HuH-7 (cell line): ENCODE results near the gene RNU1-1.
"Not testable (repeated sequence)": the region's sequence is repeated elsewhere in the genome, so short reads cannot be mapped to it uniquely, and the experiment has no call there.

Experiments used
- DNase-seq: peaks from one replicate; pipeline ENCODE4 v3.0.0; 2011; ENCODE audit warnings: low spot score

Gene RNU1-1

DNA sequence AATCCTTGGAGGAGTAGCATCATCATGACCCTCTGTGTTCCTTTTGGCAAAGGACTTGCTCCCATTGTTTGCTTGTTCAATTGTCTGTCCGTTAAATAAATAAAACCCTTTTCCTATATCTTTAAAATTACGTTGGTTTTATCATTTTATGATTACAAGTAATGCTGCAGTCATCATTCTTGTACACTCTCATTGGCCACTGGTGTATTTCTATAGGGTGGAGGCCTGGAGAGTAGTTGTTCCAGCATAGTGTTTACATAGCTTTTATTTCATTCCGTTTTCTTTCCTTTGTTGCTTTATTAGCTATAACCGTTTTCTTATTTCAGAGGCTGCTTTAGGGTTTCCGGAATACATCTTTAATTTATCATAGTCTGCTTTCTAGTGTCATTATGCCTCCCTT, 7.6 kb upstream of the RNU1-1 start:
- not testable (repeated sequence) for DNase-seq

DNA sequence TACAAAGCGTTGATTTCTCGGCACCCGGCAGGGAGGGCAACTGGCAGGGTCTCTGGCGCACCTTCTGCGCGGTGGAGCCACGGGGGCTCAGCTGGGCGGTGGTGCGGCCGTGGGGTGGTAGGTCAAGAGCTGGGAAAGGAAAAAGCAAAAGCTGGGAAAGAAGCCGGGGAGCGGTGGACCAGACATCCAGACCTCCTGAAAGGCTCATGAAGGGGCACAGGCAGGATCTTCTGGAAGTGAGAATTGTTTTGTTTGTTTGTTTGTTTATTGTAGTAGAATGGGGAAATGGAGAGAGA, 7.2 kb upstream of the RNU1-1 start:
- no peak for DNase-seq

DNA sequence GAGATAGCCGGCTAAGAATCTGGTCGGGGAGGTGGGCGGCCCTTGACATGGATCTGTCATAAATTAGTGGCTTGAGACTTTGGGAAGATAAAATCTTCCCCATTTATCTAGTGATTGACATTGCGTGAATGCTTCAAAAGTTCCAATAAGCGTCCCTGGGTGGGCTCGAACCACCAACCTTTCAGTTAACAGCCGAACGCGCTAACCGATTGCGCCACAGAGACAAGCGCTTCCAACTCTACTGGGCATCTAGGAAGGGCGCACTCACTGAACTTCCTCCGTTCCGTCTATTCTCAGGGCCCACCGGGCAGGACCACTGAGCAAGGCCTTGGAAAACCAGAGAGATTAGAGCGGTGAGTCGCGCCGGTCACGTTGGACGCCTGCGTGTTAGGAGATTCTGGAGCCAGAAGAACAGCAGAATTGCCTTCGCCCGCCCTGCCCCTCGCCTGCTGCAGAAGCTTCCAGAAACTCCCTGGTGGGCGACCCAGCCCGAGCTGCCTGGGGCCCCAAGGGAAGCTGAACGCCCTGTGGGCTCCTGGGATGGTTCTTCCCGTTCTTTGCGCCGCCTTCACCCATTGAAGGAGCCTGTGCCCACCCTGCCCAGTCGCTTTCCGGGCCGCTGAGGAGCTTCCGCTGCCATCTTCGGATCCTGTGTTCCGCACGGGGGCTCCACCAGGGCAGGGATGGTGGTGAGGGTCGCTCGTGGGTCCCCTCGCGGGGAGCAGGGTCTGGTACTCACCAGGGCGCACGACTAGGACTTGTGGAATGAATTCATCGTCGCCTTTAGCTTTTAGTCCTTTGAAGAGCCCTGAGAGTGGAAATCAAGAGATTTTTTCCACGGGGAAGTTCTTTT, 6.6 kb upstream of the RNU1-1 start:
- not testable (repeated sequence) for DNase-seq

DNA sequence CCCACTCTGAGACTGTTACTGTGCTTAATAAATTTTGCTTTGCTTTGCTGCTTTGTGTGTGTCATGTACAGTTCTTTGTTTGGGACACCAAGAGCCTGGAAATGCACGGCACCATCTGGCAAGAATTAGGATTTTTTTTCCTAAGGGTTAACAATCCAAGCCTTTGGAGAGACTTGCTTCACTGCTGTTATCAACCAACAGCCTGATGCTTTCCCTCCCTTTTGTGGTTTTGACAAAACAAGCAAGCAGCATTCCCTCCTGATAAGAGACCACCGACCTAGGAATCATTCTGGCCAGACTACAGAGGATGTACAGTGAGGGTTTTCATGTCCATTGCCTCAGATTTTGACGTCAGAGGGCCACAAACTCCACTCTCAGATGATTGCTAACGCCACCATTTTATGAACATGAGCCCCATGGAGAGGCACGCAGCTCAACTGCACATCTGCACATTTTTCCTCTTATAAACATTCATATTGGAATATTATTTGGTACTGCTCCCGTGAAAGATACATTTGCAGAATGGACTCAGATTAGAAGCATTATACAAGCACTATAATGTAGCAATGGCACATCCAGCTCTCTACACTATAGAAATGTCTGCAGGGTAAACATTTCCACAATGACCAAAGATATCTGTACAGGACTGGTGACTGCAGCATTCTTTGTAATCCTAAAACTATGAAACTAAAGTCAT, 5.3 kb upstream of the RNU1-1 start:
- DNase-seq, result not testable (repeated sequence)

DNA sequence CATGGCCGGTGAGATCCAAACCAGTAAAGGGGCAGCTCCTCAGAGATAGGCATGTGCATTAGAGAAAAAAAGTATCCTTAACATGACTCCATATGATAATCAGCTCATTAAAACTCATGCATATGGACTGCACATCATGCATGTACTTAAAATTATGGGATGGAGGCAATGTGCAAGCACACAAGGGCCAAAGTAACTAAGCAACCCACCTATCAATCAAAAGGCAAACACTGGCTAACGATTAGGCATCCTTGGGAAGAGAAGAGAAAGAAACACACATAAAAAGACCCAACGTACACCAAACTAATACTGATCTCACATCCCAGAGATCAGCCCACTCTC, 4.8 kb upstream of the RNU1-1 start:
- DNase-seq, result not testable (repeated sequence)

DNA sequence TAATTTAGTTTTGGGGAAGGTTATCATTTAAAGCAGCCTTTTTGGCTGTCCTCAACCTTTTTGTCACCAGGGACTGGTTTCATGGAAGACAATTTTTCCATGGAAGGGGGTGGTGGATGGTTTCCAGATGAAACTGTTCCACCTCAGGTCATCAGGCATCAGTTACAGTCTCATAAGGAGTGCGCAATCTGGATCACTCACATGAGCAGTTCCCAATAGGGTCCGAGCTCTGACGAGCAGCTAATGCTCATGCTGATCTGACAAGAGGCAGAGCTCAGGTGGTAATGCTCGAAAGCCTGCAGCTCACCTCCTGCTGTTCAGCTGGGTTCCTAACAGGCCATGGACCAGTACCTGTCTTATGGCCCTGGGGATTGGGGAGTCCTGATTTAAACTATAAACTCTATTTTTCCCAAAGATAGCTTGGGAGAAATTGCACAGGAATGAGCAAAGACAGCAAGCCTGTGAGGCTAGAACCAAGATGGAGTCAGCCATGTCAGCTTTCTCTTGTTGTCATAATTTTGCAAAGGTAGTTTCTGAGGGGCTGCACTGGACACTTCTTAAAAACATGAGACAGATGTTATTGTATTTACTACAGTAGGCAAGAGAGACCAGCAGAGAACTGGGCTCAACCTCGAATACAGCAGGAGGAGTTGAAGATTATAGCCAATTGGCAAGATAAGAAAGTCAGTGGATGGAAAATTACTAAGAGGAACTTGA, 2.8 kb upstream of the RNU1-1 start:
- DNase-seq, result not testable (repeated sequence)

DNA sequence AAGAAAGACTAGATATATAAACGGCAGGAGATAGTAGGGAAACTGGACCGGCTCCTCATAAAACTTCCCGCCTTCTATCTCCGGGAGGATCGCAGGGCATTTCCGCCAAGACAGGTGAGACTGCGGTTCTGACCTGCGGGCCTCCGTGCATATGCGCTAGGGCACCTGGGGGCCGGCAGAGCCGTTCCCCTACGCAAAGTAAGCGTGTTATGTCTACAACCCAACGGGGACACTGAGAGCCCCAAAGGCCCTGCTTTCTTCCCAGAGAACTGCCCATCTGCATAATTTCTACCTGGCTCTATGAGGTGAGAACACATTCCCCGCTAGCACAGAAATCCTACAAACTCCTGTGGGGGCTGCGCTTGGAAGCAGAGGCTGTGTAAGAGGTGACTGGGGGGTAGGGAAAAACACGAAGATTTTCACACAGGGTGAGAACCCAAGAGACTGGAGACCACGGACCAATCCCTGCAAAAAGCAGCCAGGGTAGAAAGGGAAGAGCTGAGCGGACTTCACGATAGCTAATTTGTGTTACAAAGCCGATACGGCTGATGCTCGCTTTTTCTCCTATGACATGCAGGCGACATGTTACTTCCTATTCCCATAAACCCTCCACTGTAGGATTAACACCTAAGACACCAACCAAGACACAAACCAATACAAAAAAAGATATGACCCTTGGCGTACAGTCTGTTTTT, 526 bp downstream of the RNU1-1 start:
- not testable (repeated sequence) for DNase-seq

DNA sequence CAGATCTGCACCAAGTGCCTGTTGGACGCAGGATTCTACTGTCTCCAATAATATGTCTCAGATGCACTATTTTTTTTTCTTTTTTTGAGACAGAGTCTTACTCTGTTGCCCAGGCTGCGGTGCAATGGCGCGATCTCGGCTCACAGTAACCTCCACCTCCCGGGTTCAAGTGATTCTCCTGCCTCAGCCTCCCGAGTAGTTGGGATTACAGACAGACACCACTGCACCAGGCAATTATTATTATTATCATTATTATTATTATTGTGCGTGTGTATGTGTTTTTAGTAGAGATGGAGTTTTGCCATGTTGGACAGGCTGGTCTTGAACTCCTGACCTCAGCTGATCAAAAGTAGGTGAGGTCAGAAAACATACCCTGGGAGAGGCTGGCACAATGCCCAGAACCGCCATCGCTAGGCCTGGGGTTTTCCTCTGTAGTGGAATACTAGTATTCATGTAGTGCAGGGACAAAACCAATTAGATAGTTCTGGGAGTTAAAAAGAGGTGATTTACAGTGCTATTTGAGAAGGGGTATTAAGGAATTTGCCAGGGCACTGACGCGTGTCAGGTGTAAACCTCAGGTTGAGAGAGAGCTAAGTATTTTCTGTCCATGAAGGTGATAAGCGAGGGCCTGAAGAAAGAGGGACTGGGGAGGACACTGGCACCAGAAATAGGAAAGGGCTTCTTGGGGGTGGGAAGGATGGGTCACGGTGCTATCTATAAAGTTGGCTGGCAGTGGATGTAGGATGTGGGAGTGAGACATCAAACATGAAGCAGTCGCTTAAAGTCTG, 1.3 kb downstream of the RNU1-1 start:
- not testable (repeated sequence) for DNase-seq

DNA sequence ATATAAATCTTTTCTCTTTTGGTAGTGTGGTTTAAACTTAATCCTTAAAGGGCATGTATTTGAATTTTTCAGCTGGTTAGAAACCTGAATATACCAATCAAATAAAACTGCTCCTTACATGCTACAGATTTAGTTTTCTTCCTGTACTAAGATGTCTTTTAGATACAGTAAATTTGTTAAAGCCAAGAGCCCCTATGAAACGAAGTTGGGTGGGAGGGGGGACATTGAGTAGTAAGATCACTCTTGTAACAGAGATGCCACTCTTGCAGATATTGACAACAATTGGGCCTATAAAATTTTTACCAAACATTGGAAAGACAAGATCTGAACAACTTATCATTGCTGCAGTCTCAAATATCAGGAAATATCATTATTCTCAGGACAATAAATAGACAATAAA, 2.2 kb downstream of the RNU1-1 start:
- not testable (repeated sequence) for DNase-seq

DNA sequence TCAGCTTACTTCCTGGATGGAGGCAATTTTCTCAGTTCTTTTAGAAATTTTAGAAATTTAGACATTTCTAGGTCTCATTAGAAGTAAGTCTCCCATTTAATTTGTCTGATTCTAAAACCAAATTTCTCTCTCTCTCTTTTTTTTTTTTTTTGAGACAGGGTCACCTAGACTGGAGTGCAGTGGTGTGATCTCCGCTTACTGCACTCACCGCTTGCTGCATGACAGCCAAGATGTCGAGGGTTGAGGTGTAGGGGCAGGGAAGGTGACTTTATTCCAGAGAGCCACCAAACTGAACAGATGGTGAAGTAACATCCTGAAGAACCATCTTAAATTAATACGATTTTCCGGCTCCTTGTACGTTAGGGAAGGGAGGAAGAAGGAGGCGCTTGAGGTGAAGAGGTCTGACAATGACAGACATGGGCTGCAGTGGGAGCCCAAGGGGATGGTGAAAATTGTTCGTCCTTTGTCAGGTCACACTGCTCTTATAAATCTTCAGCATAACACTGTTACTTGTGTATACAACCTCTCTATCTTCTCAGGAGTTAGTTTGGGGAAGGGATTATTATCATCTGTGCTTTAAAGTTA, 5.1 kb downstream of the RNU1-1 start:
- DNase-seq, result not testable (repeated sequence)

DNA sequence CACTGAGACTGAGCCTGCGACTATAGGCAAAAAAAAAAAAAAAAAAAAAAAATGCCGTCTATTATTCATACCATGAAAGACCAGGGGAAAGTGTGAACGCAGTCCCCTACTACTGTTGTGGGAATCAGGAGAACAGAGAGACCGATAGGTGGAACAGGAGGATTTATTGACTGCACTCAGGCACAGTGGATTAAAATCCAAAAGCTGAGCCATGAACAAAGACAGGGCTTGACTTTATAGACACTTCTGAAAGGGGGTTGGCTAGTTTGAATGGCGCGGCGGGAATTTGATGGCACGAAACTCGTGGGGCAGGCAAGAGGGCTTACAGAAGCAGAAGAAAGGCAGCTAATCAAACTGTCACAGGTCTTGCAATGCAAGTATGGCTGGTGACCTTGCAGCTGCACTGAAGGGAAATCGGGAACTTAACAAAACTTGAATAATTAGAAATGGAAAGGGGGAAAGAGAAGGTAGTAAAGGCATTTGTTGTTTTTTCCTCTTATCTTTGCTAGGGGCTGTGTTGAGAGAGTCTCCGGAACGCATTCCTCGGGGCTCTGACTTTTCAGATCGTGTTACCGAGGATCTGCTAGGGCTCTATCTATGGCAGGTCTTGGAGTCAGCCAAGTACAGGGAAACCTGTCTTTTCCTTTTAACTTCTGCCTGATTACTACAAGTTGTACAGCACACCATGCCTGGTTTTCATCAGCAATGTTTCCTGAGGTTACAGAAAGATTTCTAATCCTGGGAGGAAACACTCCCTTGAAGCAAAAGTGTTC, 7.5 kb downstream of the RNU1-1 start:
- DNase-seq, result not testable (repeated sequence)

DNA sequence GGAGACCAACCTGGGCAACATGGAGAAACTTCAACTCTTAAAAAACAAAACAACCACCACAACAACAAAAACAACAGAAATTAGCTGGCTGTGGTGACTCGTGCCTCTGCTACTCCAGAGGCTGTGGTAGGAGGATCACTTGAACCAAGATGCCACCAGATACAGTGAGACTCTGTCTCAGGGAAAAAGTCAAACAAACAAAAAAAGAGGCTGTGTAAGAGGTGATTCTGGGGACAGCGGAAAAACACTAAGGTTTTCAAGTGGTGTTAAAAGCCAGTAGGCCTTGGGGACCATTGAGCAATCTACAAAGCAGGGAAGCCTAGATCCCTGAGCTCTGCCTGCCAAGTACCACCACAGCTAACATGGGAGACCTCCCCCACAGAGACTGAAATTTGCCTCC, 8.2 kb downstream of the RNU1-1 start:
- DNase-seq, result not testable (repeated sequence)

DNA sequence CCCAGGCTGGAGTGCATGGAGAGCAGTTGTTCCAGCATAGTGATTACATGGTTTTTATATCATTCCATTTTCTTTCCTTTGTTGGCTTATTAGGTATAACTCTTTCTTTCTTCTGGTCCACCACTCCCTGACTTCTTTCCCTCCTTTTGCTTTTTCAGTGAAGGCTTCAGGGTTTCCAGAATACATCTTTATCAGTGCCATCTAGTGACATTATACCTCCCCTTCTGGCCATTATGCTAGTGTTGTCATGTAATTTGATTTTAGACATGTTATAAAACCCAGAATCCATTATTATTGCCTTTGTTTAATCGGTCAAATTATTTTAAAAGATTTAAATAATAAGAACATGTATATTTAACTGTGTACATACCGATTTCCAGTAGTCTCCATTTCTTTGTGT, 10.6 kb downstream of the RNU1-1 start:
- DNase-seq, result no peak

DNA sequence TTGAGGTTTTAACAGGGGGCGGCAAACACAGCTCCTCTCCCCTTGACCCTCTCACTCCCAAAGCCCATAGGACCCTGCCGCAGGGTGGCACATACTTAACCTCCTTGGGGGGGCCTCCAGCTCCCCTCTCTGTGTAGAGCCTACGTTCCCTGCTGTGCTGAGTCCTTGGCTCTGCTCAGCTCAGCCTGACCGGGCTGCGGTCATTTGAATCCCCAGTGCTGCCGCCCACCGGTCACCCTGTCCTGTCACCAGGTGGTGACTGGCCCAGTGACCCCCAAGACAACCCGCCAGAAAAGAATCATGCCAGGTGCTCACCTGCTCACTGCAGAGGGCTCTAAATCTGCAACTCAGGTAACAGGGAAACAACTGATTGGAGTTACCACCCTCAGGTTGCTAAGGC, 12.6 kb downstream of the RNU1-1 start:
- DNase-seq, result not testable (repeated sequence)

DNA sequence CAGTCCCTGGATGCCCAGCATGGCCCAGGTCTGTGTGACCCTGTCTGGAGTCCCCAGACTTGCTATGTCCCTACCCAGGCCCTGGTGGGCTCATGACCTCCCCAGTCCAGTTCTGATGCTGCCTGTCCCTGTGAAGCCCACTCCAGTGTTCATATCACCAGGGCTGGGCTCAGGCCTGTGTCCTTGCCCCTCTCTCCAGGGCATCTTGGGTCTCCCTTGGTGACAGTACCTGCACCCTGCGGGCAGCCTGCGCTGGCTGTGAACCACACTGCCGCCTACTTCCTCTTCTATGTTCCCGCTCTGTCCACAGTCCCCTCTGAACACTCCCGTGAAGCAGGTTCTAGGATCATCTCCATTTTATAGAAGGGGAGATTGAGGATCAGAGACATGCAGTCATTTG, 13.1 kb downstream of the RNU1-1 start:
- DNase-seq, result not testable (repeated sequence)

DNA sequence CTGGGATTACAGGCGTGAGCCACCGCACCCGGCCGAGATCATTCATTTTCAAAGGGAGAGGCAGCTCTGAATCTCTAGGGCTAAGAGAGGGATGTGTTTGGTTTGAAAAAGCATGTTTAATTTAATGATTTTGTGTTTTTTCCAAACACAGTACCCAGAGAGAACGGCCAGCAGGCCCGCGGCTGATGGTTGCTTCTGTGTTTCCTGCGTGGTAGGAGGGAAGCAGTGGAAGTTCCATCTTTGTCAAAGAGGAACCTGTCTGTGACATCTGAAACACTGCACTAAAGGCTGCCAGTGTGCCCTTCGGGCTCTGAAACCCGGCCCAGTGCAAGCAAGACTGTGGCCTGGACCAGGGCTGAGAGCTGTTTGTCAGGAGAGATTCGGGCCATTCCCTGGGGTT, 13.6 kb downstream of the RNU1-1 start:
- not testable (repeated sequence) for DNase-seq

DNA sequence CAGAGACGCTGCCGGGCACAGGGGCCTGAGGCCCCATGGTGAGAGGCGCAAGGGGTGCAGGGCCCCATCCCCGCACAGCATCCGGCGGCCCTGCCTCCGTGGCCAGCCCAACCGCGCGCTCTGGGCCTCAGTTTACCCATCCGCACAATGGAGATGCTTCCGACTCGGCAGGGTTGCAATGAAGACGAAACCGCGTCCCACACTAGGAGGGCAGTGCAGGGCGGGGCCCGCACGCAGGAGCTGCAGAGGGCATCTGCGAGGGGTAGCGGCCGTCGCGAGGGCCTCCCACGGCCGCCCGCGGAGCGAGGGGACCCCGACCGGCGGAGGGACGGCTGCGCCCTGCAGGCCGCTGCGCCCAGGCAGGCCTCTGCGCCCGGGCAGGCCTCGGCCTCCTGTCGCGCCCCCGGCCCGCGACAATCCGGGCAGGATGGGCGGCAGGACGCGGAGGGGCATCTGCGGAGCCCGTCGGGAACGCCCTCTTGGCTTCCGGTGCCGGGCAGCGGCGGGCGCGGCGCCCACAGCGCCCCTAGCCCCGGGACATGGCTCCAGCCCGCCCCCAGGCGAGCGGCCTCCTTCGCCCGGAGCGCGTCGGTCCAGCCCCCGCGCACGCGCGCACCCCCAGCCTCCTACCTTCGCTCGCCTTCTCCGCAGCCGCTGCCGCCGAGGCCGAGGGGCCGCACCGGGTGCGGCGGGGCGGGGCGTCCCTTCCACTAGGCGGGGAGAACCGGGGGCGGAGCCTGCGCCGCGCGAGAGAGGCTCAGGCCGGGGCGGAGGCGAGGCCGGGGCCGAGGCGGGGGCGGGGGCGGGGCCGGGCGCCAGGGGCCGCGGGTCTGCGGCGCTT, 15.3 kb downstream of the RNU1-1 start:
- peak; percentile 93 for DNase-seq

DNA sequence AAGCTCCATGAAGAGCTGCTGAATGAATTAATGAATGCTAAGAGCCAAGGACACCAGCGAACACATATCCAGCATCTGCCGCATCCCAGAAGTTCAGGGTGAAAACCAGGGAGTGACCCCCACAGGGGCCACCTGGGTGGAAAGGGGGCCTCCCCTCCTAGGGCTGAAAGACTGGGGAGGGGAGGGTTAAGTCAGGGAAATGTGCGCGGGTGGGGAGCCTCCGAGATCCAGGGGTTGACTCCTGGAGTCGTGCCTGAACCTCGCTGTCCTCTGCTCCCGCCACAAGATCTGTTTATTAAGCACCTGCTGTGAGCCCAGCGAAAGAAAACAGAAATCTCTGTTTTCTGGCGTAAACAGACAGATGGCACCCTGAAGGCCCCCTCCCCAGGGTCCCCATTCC, 16.0 kb downstream of the RNU1-1 start:
- DNase-seq, result not testable (repeated sequence)

DNA sequence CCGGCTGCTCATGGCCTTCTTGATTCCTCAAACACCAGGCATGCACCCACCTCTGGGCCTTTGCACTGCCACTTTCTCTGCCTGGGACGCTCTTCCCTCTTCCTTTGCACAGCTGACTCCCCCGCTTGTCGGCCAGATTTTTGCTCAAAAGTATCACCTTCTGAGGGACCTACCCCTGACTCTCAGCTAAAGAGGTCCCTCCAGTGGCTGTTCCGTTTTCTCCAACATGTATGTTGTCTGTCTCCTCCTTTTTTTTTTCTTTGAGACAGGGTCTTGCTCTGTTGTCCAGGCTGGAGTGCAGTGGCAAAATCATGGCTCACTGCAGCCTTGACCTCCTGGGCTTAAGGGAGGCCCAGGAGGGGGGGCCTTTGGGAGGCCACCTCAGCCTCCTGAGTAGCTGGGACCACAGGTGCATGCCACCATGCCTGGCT, 16.6 kb downstream of the RNU1-1 start:
- not testable (repeated sequence) for DNase-seq
